ENCODE results near the gene KPNA6. TPM values are rescaled to one million over a fixed set of nuclear protein-coding genes. Genes with fewer than 3 reads are reported as not detected.

The KPNA6 gene
- total RNA-seq, 1 donor from 2014 or later: 28.7 TPM

DNA sequence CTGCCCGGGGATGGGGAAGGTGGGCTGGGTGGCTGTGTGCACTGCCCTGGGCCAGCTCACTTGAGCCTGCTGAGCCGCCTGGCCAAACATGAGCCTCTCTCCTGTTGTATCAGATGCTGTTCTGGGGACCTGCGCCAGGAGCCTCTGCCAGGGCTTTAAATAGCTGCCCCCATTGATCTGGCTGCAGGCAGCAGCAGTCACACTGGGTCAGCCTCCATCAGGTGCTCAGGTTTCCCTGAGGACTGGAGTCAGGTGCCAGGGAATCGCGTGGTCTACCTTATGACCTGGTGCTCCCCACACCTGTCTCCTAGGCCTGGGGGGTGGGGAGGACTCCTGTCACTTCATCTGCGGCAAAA, 91.8 kb downstream of the KPNA6 start:
- peaks cover 23% of the 10 kb centered on the region for H3K4me1 ChIP-seq
- H3K9me3 ChIP-seq: no peaks in the 10 kb centered on the region
- H3K36me3 ChIP-seq: peaks cover 0 to 32% of the 10 kb centered on the region in 2 donors
- no peak for DNase-seq (ENCODE audit: extremely low spot score in 2 of 2)
- no peaks in the 10 kb centered on the region for H3K27me3 ChIP-seq
- intact Hi-C loops (cut with DNase I): loop anchor here (2.0 kb wide), 1 partner anchor 41 kb away; no protein-coding TSS in a partner anchor
- no peak for TF ChIP-seq POLR2AphosphoS5 (IDR thresholded peaks at IDR 0.05; ENCODE audit: insufficient read depth in 1 of 2, low read depth in 1 of 2)
- no peak for TF ChIP-seq POLR2A (IDR thresholded peaks at IDR 0.05)
- TF ChIP-seq, protein P1, sequence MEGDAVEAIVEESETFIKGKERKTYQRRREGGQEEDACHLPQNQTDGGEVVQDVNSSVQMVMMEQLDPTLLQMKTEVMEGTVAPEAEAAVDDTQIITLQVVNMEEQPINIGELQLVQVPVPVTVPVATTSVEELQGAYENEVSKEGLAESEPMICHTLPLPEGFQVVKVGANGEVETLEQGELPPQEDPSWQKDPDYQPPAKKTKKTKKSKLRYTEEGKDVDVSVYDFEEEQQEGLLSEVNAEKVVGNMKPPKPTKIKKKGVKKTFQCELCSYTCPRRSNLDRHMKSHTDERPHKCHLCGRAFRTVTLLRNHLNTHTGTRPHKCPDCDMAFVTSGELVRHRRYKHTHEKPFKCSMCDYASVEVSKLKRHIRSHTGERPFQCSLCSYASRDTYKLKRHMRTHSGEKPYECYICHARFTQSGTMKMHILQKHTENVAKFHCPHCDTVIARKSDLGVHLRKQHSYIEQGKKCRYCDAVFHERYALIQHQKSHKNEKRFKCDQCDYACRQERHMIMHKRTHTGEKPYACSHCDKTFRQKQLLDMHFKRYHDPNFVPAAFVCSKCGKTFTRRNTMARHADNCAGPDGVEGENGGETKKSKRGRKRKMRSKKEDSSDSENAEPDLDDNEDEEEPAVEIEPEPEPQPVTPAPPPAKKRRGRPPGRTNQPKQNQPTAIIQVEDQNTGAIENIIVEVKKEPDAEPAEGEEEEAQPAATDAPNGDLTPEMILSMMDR (IDR thresholded peaks at IDR 0.05): no peak
- peak overlapping the region; percentile 77 for H3K27ac ChIP-seq
- peak overlapping the region; percentile 49 to 77 for H3K4me3 ChIP-seq

- no peaks in the 10 kb centered on the region for H3K9me3 ChIP-seq
- intact Hi-C loops (cut with DNase I): loop anchor here (2.0 kb wide), 1 partner anchor 40 kb away; no protein-coding TSS in a partner anchor
- peaks cover 28% of the 10 kb centered on the region for H3K4me1 ChIP-seq
- H3K27me3 ChIP-seq: no peaks in the 10 kb centered on the region
- TF ChIP-seq, protein P1 (IDR thresholded peaks at IDR 0.05): no peak
- TF ChIP-seq POLR2AphosphoS5 (IDR thresholded peaks at IDR 0.05; ENCODE audit: insufficient read depth in 1 of 2, low read depth in 1 of 2): peak; percentile 13 to 83
- H3K36me3 ChIP-seq: peaks cover 0 to 25% of the 10 kb centered on the region in 2 donors
- peak within 1 kb of the TSS; percentile 49 to 77 for H3K4me3 ChIP-seq
- peak within 1 kb of the TSS; percentile 77 for H3K27ac ChIP-seq
- DNase-seq (ENCODE audit: extremely low spot score in 2 of 2): no peak
Observed at GRCh38 chr1:32200226-32201010, 92.6 kb downstream of the KPNA6 start, which contains the start of gene CCDC28B. CCDC28B (plus strand) TSS chr1:32200595; CDS start chr1:32201936, 1,341 bp downstream.

DNA sequence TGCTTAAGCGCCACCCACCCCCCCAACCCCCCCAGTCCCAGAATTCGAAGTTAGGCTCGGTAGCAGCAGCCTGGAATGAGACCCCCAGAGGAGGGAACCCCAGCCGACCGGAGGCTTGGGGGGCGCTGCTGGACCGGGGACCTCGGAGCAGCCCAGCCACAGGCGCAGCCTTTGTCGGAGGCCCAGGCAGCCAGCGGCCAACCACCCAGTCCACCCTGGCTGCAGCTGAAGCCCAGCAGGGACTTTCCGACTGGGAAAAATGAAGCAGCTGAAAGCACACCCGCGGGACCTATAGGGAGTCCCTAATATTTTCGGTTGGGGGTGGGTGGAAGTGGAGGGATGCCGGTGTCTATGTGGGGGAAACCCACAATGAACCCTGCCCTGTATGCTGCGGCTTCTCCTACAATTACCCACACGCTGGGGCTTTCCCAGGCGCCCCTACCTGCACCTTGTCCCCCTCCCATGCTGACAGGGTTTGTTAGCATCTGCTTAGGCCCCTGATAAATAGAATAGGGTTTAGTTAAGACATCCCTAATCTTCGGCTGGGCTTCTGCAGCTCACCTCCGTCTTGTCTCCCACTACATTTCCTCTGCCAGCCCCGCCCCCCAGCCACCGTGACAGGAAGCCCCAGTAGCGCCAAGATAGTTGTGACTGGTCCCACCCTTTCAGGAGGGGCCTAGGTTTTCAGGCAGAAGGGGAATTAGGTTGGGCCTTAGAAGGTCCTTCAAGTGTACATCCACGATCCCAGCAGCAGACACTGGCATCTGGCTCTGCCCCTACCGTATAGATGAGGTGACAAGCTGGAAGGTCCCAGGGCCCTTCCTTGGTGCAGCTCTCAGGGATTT, 93.4 kb downstream of the KPNA6 start:
- TF ChIP-seq POLR2A (IDR thresholded peaks at IDR 0.05): no peak
- TF ChIP-seq POLR2AphosphoS5 (IDR thresholded peaks at IDR 0.05; ENCODE audit: insufficient read depth in 1 of 2, low read depth in 1 of 2): peak in 1 of 2 donors; percentile 17
- Histone ChIP-seq H3K27ac (peak overlapping the region; percentile 77), H3K4me3 (peak overlapping the region; percentile 49 to 77), H3K9me3 (no peaks in the 10 kb centered on the region), H3K36me3 (peaks cover 0 to 18% of the 10 kb centered on the region in 2 donors), H3K27me3 (no peaks in the 10 kb centered on the region), H3K4me1 (peaks cover 35% of the 10 kb centered on the region)
- intact Hi-C loops (cut with DNase I): loop anchor here (2.0 kb wide), 1 partner anchor 40 kb away; no protein-coding TSS in a partner anchor
- no peak for DNase-seq (ENCODE audit: extremely low spot score in 2 of 2)

DNA sequence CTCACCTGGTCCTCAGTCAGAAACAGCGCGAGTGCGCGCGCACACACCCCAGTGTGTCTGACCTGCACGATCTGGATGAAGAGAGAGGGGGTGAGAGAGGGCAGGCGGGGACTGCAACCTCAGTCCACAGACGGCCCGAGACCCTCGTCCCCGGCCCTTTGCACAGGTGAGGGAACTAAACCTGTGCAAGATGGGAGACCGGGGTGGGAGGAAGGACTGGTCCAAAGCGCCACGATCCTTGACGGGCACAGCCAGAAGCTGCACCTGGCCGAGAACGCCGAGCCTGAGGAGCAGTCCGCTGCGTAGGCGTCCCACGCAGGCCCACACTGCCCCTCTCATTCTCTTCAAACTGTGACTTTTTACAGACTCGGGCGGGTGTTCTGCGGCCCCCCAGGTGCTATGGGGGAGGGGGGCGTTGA, 97.1 kb downstream of the KPNA6 start:
- Histone ChIP-seq H3K9me3 (no peaks in the 10 kb centered on the region), H3K27ac (peak overlapping the region; percentile 40), H3K4me3 (peak overlapping the region; percentile 62 to 73), H3K4me1 (peaks cover 32% of the 10 kb centered on the region), H3K36me3 (no peaks in the 10 kb centered on the region), H3K27me3 (no peaks in the 10 kb centered on the region)
- intact Hi-C loops (cut with DNase I): no loop called here
- TF ChIP-seq POLR2AphosphoS5 (IDR thresholded peaks at IDR 0.05; ENCODE audit: insufficient read depth in 1 of 2, low read depth in 1 of 2) (no peak), POLR2A (IDR thresholded peaks at IDR 0.05) (no peak)
- TF ChIP-seq, protein P1 (IDR thresholded peaks at IDR 0.05): no peak
- DNase-seq (ENCODE audit: extremely low spot score in 2 of 2): no peak

Measured in vagina (tissue), 2 donors.